Stimulated activated CD8-positive, alpha-beta memory T cell treated with anti-CD3 and anti-CD28 coated beads, Interleukin-4, amount 100 ng/mL, for 48 hours (primary cell): ENCODE measurements around the gene ANKRD36B.
A peak's percentile ranks its signal among the peaks of the same experiment; 100 is the strongest.
"Not testable (repeated sequence)": the region's sequence is repeated elsewhere in the genome, so short reads cannot be mapped to it uniquely, and the experiment has no call there.

ENCODE experiments used
- DNase-seq: peaks from one replicate; pipeline ENCODE4 v3.0.0-alpha.2; 2020

Gene ANKRD36B

GRCh38 chr2:97548536-97548935 lies 41.1 kb downstream of the ANKRD36B start:
- not testable (repeated sequence) for DNase-seq

GRCh38 chr2:97546711-97547110 lies 43.0 kb downstream of the ANKRD36B start:
- DNase-seq: no peak

GRCh38 chr2:97544911-97545310 lies 44.8 kb downstream of the ANKRD36B start:
- DNase-seq: not testable (repeated sequence)

- not testable (repeated sequence) for DNase-seq
Measured at GRCh38 chr2:97525904-97526303, 63.8 kb downstream of the ANKRD36B start.

GRCh38 chr2:97523816-97524215 lies 65.9 kb downstream of the ANKRD36B start:
- DNase-seq: not testable (repeated sequence)

GRCh38 chr2:97522916-97523555 lies 66.6 kb downstream of the ANKRD36B start:
- DNase-seq: not testable (repeated sequence)

- DNase-seq: not testable (repeated sequence)
Measured at GRCh38 chr2:97495651-97496050, 94.0 kb downstream of the ANKRD36B start.

GRCh38 chr2:97490141-97490540 lies 99.5 kb downstream of the ANKRD36B start:
- peak; percentile 22 for DNase-seq
